ENCODE measurements around the gene SUGCT.
"Not testable (repeated sequence)": the region's sequence is repeated elsewhere in the genome, so short reads cannot be mapped to it uniquely, and the experiment has no call there.

The SUGCT gene

DNA sequence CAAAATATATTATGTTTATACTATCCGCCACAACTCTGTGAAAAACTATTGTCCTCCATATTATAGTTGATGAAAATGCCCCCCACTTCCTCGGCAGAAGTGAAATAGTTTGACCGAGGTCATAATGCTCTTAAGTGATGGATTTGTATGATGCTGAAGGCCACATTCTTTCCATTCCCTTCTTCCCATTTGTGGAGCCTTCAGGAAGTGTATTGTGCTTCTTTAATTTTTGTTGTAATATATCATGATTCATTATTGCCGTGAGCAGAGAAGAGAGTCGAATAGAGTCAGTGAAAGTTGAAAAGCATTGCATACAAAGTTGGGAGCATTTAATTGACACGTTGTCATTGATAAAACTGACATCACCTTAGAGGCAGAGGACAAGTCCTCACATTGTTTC is 460.3 kb downstream of the SUGCT start:
- DNase-seq = no peak

DNA sequence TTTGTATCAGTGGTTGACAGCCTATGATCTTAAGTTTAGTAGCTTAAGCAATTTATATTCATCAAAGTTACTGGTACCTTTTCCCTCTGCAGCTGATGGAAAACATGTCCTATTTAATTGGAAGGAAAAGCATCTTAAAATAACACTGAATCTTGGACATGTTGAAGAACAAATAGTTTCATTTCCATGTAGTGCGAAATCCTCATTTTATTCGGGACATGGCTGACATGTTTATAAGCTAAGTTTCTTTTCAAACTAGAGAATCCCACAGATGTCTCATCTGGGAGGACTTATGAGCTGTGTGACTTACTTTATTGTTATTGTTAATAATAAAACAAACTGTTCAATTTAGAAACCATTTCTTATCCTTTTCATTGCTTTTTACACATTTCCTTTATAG is 461.0 kb downstream of the SUGCT start:
- DNase-seq = no peak

DNA sequence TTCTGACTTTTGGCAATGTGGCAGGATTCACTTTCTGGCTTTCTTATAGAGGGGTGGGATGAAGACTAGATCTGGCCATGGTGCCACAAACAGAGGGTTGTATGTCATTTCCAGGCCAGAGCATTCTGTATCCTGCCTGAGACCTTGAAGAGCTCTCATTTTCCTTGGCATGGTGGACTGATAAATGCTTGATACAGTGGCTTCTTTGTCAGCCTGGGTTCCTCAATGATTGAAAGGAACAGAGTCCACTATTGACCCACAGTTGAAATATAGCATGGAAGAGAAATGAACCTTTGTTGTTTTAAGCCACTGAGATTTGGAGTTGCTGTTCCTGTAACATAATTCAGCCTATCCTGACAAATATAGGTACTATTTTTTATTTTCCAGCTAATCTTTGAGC is 462.7 kb downstream of the SUGCT start:
- DNase-seq = no peak

DNA sequence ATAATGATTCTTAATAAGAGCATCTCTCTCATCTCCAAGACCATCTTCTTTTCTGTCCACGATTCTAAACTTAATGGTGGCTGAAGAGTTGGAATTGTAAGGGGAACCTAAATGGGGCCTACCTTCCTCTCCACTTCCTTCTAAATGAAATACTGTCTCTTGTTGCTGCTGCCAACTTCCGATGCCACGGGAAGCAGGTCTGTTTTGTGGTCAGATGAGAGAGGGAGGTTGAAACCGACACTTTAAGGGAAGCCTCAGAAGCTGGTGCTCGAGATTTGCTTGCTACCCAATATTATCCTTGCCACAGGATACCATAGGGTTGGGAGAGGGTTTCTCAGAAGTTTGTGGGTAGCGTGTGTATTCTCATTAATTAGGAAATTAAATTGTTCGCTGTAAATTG is 464.1 kb downstream of the SUGCT start:
- no peak for DNase-seq

DNA sequence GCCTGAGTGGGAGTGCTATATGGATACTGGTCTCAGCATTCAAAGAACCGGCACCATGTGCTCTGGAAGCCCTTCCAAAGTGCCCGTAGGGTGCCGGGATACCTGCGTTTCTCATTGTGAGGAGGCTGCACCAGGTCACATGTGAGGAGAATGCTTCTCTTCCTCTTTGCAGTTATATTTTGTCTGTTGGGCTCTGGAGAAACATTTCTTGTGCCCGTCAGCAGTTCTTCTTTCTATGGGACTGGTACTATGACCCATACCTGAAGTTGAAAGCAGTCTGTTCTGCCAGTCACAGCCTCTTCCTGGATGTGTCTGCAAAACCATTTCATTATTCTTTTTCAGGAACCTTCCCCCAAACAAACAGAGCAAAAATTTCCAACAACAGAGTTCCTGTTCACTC is 465.0 kb downstream of the SUGCT start:
- DNase-seq = no peak

DNA sequence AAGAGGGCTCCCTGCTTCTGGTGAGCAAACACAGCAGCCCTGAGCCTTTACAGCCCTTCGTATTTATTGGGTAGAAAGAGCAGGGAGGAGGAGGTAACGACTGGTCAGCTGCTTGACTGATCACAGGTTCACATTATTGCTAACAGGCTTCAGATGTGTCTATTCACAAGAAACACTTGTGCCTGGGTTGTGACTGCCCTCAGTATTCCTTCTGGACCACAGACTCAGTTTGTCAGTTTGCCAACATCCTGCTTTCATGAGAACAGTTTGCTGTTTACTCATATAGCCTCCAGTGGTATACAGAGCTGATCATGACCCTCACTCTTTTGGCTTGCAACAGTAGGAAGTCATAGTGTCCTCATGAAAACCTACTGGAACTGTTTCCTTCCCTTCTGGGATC is 467.5 kb downstream of the SUGCT start:
- DNase-seq = not testable (repeated sequence)

DNA sequence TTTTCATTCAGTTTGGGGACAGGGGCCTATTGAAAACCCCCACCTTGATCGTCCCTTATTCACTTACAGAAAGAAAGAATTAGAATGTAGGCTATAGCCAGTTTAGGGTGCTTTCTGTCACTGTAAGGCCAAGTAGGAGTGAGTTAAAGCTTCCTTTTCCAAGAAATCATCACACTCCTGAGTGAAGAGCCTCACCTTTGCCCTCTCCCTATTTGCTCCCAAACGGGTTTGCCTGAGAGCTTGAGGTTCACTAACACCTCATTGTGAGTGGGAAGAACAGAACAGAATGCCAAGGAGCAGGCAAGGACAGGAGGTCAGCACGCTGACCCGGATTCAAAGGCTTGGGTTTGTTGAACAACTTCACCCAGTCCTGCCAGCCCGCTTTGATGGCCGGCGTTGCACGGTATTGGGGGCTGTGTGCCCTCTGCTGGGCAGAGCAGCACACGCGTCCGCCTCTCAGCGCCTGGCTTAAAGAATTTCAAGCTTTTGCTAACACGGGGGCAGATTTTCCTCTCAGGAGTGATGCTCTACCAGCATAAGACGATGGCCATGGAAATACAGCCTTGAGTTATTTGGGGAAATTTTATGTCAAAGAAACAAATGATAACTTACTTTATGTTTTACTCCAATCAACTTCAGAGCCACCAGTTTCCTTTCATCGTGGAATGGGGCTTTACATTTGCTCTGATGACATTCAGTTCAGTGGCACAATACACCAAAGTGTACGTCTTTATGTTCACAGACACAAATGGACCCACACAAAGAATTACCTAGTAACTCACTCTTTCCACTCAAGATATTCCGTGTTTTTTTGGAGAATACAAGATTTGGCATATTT is 470.0 kb downstream of the SUGCT start:
- no peak for DNase-seq

DNA sequence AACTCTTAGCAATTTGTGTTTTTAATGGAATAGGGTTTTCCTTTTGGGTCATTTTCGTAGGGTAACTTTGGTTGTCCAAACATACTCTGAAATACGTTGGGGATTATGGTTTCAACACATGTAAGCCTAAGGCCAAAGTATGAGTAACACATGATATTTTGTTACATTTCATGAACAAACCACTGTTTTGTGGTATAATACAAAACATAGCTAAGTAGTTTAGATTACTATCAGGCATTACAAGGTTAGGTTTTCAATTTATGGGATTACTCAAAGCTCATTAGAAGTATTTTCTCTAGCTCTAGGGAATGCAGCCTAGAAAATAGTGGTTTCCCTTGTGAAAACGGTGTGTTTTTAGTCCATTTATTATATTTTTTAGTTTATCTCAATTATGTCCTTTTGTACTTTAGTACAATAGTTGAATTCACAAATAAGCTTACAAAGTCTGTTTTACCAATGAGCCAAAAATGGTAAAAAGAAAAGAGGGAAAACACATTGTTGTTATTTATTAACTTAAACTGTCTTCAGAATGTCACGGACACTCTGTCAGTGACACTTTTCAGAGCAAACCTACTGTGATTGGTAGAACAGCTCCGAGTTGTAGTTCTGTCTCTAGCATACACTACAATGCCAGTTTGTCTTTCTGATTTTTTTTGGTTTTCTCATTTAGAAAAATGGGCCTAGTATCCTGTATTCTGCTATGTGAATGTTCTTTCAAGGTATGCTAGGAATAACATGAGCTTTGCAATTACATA is 473.7 kb downstream of the SUGCT start:
- no peak for DNase-seq

DNA sequence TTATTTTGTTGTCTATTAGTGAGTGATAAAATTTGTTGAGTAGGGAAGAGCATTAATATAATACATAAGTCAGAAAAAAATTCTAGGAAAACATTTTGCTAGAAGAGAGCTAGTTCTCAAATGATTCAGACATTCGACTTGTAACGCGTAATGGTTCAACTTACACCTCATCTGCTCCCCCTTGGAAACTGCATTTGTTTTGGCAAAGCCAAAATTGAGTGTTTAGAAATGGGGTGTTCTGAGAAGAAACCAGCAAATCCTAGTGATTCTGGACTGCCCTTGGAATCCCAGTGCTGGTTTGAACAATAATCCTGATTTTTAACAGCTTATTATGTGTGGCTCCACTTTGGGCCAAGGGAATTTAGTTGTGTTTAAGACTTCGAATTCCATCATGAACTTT is 475.7 kb downstream of the SUGCT start:
- DNase-seq = no peak

DNA sequence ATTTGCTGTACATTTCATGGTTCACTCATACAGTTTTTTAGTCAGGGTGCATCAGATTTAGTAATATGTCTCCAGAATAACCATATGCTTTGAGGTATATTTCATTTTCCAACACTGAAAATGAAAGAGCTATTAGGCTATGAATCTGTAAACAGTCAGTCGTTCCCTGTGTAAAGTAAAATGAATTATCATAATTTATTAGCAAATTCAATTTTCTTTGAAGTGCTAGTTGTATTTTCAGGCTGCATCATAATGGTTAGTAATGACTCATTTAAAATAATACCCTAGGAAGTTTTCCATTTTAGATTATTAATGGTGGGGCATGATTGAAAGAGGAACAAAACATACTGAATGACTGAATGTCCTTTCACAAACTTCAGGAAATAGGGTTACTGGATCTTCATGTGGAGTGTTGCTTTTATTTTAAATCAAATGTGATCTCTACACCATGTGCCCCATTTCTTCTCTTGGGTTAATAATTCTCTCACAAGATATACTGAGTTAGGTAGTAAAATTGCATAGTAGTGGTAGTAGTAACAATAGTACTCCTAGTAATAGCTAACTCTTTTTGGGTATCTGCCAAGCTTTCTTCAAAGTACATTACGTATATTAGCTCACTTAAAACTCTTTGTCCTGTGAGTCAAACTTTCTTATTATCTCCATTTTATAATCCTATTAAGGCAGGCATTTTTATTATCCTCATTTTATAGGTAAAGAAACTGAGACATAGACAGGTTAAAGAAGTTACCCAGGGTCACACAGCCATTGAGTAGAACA is 476.5 kb downstream of the SUGCT start:
- DNase-seq = no peak

DNA sequence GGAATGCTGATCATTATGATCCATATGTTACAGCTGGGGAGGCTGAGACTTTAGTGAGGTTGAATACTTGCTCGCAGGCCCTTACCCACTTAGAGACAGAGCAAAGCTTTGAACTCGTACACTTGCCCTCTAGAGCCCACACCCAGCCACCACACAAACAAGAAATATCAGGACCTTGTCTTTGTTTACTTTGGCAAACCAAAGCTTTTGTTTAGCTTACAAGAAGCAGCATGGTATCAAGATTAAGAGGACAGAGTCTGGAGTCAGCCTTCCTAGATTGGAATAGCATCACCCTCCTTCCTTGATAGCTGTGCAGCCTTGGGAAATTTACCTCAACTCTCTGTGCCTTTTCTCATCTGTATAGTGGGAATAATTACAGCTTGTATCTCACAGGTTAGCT is 477.5 kb downstream of the SUGCT start:
- DNase-seq = no peak

DNA sequence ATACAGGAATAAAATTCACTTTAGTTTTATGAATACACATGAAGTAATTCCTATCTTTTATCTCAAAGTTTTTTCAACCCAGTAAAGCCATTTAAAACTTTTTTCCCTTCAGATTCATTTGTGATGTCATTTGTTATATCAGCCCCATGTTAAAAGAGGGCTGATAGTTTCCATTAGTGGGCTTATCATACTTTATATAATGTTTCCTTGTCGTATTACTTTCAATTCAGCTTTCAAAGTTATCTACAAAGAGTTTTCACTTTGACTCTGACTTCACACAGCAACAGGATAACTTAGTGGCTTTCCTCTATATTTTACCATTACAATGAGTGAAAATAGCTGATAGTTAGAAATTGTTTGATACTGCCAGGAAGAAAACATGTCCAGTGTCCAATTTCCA is 484.8 kb downstream of the SUGCT start:
- no peak for DNase-seq

DNA sequence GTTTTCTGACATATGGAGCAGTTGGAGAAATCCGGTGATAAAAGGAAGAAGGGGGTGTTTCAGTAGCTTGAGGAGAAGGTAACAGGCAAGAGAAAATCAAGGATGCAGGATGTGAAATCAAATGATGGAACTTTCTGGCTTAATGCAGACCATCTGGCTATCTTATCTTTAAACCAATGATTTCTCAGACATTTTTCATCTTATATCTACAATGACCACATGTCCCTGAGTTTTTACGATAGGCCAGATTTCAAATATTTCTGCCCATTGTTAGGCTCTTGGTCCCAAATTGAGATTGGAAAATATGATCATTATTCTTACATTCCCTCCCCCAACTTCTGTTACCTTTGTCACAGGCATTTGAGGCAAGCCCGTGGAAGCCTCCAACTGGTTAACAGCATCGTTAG is 486.8 kb downstream of the SUGCT start:
- DNase-seq = no peak

DNA sequence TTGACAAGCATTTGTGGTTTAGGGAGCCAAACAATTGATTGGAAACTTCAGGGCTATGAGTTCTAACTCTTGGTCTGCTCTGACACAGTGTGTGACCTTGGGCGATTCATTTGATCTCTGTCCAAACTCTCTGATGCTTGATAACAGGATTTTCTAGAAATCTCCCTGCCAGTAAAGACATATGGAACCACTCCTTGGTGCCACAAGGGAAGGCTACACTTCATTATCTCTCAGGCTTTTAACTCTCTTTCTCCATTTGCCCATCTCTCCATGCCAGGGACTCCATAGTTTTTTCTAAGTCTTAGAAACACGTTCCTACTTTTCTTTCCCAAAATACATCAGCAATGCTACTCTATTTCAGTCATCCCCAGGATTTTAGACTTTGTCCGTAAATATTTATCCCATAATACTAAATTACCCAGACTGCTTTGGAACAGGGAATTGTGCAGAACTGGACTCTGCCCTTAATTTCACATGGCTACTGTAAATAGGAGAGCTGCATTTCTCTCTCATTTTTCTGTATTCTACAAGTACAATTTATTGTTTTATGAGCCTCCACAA is 488.2 kb downstream of the SUGCT start:
- DNase-seq = no peak

DNA sequence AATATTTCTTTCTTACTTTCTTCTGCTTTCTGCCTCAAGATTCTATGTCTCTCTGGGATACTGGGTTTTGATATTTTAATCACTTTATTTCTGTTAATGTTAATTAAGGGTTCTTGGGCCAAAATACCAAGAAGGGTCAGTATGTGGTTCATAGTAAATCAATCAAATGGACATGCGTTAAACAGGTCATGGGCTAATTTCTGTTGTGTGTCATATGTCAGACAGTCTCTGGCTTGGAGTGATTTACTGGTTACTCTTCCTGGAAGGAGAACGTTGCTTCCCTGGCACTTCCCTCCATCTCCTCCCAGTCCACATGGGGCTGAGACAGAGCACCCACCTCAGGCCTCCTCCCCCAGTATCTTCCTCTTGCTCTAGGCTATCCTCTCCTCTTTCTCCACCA is 489.1 kb downstream of the SUGCT start:
- DNase-seq = no peak

DNA sequence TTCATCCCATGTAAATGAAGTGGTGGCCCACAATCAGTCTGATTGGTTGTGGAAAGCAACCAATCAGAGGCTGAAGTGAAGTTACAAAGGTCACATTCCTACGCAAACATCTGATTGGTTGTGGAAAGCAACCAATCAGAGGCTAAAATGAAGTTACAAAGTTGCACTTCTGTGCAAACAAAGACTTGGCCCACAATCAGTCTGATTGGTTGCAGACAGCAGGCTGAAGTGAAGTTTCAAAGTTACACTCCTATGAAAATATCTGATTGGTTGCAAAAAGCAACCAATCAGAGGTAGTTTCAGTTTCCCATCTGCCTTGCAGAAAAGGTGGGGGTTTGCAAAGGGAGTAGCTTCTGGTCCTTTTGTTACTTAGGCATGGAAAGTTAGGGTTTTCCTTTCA is 492.6 kb downstream of the SUGCT start:
- not testable (repeated sequence) for DNase-seq

DNA sequence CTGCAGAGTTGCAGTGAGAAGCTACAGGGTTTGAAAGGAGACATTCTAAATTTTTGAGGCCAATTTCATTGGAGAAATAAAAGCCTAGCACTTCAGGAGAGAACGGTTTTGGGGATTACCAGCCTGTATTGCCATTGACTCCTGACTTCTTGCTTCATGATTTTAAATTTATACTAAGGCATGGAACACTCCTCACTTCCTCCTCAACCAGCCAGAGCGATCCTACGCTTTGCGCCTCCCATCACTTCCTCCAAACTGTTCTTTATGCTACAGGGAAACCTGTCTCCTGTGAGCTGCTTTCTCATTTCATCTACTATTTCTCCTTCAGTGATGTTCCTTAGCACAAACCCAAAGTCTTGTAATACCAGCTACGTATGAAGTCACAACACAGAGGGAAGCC is 495.1 kb downstream of the SUGCT start:
- no peak for DNase-seq

DNA sequence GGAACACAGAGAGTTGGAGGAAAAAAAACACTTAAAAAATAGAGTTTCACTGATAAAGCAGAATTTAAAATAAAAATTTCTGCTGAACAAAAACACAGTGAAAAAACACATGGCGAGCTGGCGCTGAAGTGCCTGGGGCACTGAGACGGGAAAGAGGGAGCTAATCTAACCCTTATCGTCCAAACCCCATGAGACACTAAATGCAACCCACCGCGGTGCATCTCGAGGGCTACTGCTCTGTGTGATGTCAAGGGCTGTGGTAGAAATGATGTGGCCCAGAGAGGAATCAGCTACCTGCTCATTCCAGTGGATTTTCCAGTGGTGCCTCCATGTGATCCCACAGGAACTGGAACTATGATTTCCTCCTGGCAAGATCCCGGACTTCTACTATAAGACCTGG is 499.3 kb downstream of the SUGCT start:
- DNase-seq = no peak

DNA sequence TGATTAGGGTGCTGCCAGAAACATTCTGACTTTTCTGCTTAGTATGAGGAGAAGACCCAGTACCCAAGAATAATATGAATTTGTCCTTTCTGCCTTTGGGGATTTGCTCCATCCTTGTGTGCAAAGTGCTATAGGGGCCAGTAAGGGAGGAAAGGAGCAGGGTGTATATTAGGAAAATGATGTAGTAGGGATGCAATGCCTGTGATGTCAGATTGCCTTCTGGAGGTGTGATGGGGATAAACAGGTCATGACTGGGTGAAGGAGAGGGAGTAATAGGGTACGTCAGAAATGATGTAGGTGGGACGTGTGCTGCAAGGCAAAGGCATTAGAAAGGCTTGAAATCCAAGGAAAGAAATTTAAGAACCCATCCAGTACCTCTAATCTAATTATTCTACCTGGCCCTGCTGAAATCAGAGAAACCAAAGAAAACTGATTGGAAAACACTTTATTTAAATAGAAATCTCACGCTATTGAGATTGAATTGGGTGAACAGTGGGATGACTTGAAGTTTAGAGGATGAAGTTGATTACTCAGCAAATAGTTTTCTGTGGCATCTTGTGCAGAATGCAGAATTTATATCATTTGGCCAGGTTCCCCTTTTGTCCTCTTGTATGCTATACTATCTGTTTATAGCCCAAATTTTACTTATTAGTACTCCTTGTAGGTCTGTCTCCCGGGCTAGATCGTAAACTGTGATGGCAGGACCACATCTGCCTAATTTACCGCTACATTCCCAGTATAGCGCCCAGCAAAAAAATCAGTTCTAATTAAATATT is 503.9 kb downstream of the SUGCT start:
- no peak for DNase-seq

DNA sequence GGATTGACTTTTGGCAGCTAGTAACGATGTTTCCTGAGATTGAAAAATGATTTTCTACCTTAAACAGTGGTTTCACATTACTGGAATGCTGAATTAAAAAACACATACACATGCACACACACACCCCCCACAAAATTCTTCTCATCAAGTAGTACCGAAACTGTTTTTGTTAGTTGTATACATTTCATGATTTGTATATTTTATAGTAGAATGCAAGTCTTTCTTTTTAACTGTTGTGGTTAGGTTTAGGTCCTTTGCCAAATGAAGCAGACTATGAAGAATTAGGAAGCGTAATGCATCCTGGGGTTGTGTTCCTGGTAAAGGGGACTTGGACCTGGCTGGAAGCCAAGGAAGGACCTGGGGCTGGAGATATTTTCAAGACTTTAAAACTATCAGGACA is 505.8 kb downstream of the SUGCT start:
- DNase-seq = no peak

DNA sequence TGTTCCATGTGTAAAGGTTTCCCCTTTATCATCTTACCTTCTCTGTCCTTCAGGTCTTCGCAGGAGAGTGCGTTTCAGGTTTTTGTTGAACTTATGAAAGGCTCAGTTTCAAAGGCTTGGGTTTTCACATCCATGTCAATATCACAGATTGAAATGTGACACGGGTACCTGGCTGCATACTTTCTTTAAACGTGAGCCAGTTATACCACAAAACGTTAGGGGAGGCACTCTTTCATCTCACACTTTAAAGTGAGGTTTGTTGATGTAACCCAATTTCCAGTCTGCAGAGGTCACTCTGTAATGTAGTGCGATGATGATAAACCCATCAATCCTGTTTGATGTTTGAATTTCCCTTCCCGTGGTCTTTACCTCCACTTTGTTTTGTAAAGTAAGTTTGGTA is 506.9 kb downstream of the SUGCT start:
- DNase-seq = no peak

DNA sequence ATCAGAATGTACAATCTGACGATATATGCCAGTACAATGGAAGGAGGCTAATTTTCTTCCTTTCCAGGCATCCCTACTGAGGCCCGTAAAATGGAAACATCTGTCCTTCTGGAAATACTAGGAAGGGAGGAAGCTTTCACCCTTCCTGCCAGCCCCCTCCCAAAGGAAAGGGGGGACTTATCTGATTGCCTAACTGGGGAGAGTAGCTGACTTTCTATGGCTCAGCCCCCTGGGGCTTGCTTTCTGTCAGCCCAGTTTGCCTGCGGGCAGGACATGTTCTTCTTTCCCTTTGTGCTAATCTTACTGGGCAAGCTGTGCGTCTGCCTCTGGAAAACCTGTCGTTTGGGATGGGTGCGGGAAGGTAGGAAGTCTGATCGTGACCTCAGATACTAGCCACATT is 508.9 kb downstream of the SUGCT start:
- no peak for DNase-seq

Data from NCI-H510A treated with DMSO at 0.1 percent for 48 hours (cell line).